Stimulated activated CD8-positive, alpha-beta memory T cell treated with anti-CD3 and anti-CD28 coated beads, Interleukin-15, amount 100 ng/mL, for 24 hours (primary cell): Measurements from ENCODE around the gene CA11.
"Not testable (repeated sequence)": the region's sequence is repeated elsewhere in the genome, so short reads cannot be mapped to it uniquely, and the experiment has no call there.

Source experiments
- DNase-seq: peaks from one replicate; pipeline ENCODE4 v3.0.0-alpha.2; 2020; ENCODE audit warnings: low read depth

CA11 gene

GRCh38 chr19:48646001-48646721 lies at the start of gene CA11:
Gene CA11, minus strand, starts transcription at chr19:48646187. Its CDS starts 555 bp downstream, at chr19:48645632.
- DNase-seq: peak; percentile 63

- not testable (repeated sequence) for DNase-seq
Measured at GRCh38 chr19:48693629-48694028, 47.6 kb upstream of the CA11 start.

- DNase-seq: no peak
Measured at GRCh38 chr19:48689449-48689848, 43.5 kb upstream of the CA11 start.

- DNase-seq: no peak
Measured at GRCh38 chr19:48687776-48688175, 41.8 kb upstream of the CA11 start.

GRCh38 chr19:48686637-48687036 lies 40.6 kb upstream of the CA11 start:
- not testable (repeated sequence) for DNase-seq

GRCh38 chr19:48686088-48686487 lies 40.1 kb upstream of the CA11 start:
- DNase-seq: no peak

GRCh38 chr19:48685583-48685982 lies 39.6 kb upstream of the CA11 start:
- DNase-seq: no peak

- no peak for DNase-seq
Measured at GRCh38 chr19:48683349-48683748, 37.4 kb upstream of the CA11 start.

- DNase-seq: no peak
Measured at GRCh38 chr19:48681127-48681470, 35.1 kb upstream of the CA11 start.

- no peak for DNase-seq
Measured at GRCh38 chr19:48680436-48681126, 34.6 kb upstream of the CA11 start.

- not testable (repeated sequence) for DNase-seq
Measured at GRCh38 chr19:48680006-48680405, 34.0 kb upstream of the CA11 start.

- DNase-seq: no peak
Measured at GRCh38 chr19:48678201-48678600, 32.2 kb upstream of the CA11 start.

GRCh38 chr19:48676887-48677286 lies 30.9 kb upstream of the CA11 start:
- DNase-seq: no peak

- no peak for DNase-seq
Measured at GRCh38 chr19:48676487-48676886, 30.5 kb upstream of the CA11 start.

- peak; percentile 19 for DNase-seq
Measured at GRCh38 chr19:48674921-48675824, 29.2 kb upstream of the CA11 start.

- no peak for DNase-seq
Measured at GRCh38 chr19:48674216-48674809, 28.3 kb upstream of the CA11 start.

- DNase-seq: no peak
Measured at GRCh38 chr19:48673436-48674100, 27.6 kb upstream of the CA11 start.

- no peak for DNase-seq
Measured at GRCh38 chr19:48672994-48673393, 27.0 kb upstream of the CA11 start, which contains the start of gene NTN5. Gene NTN5, minus strand, starts transcription at chr19:48673017. Its CDS starts 2,031 bp downstream, at chr19:48670986.

- DNase-seq: no peak
Measured at GRCh38 chr19:48671446-48671995, 25.5 kb upstream of the CA11 start.

GRCh38 chr19:48670699-48671445 lies 24.9 kb upstream of the CA11 start:
- no peak for DNase-seq
